ENCODE results near the gene PKP4. TPM values are rescaled to one million over a fixed set of nuclear protein-coding genes. Genes with fewer than 3 reads are reported as not detected.
"Not testable (repeated sequence)": the region's sequence is repeated elsewhere in the genome, so short reads cannot be mapped to it uniquely, and the experiment has no call there.

The PKP4 gene
- total RNA-seq, 1 donor from 2014 or later: 149 TPM

GRCh38 chr2:158676696-158677095 is 219.9 kb downstream of the PKP4 start:
- no peak for DNase-seq (ENCODE audit: low read depth)

GRCh38 chr2:158677542-158677941 is 220.8 kb downstream of the PKP4 start:
- peak; percentile 30 for DNase-seq (ENCODE audit: low read depth)

- DNase-seq (ENCODE audit: low read depth): no peak
These were observed 225.1 kb downstream of the PKP4 start for GRCh38 chr2:158681816-158682215.

GRCh38 chr2:158685646-158686045 is 228.9 kb downstream of the PKP4 start:
- DNase-seq (ENCODE audit: low read depth): no peak

- no peak for DNase-seq (ENCODE audit: low read depth)
These were observed 229.5 kb downstream of the PKP4 start for GRCh38 chr2:158686210-158686691.

- no peak for DNase-seq (ENCODE audit: low read depth)
These were observed 230.6 kb downstream of the PKP4 start for GRCh38 chr2:158687315-158687714.

GRCh38 chr2:158688721-158689120 is 232.0 kb downstream of the PKP4 start:
- peak; percentile 90 for DNase-seq (ENCODE audit: low read depth)

- no peak for DNase-seq (ENCODE audit: low read depth)
These were observed 232.6 kb downstream of the PKP4 start for GRCh38 chr2:158689391-158689790.

- no peak for DNase-seq (ENCODE audit: low read depth)
These were observed 234.1 kb downstream of the PKP4 start for GRCh38 chr2:158690823-158691222.

- no peak for DNase-seq (ENCODE audit: low read depth)
These were observed 234.9 kb downstream of the PKP4 start for GRCh38 chr2:158691619-158692018.

- DNase-seq (ENCODE audit: low read depth): peak; percentile 35
These were observed 235.8 kb downstream of the PKP4 start for GRCh38 chr2:158692372-158693103.

- DNase-seq (ENCODE audit: low read depth): no peak
These were observed 236.7 kb downstream of the PKP4 start for GRCh38 chr2:158693476-158693875.

GRCh38 chr2:158695305-158695704 is 238.6 kb downstream of the PKP4 start:
- no peak for DNase-seq (ENCODE audit: low read depth)

GRCh38 chr2:158695744-158696143 is 239.0 kb downstream of the PKP4 start:
- not testable (repeated sequence) for DNase-seq (ENCODE audit: low read depth)

- no peak for DNase-seq (ENCODE audit: low read depth)
These were observed 242.6 kb downstream of the PKP4 start for GRCh38 chr2:158699323-158699722.

GRCh38 chr2:158701101-158701500 is 244.3 kb downstream of the PKP4 start:
- no peak for DNase-seq (ENCODE audit: low read depth)

GRCh38 chr2:158702740-158703139 is 246.0 kb downstream of the PKP4 start:
- no peak for DNase-seq (ENCODE audit: low read depth)

- DNase-seq (ENCODE audit: low read depth): not testable (repeated sequence)
These were observed 248.1 kb downstream of the PKP4 start for GRCh38 chr2:158704724-158705465.

- no peak for DNase-seq (ENCODE audit: low read depth)
These were observed 256.2 kb downstream of the PKP4 start for GRCh38 chr2:158712791-158713522.

GRCh38 chr2:158713523-158714138 is 256.9 kb downstream of the PKP4 start:
- DNase-seq (ENCODE audit: low read depth): no peak

GRCh38 chr2:158714420-158714819 is 257.7 kb downstream of the PKP4 start:
- no peak for DNase-seq (ENCODE audit: low read depth)

GRCh38 chr2:158715357-158715756 is 258.6 kb downstream of the PKP4 start:
- DNase-seq (ENCODE audit: low read depth): no peak

Measured in renal cortical epithelial cell (primary cell).